GM12878 (cell line): ENCODE data around the gene INF2. TPM values are rescaled to one million over a fixed set of nuclear protein-coding genes. Genes with fewer than 3 reads are reported as not detected.

Experiments used
- ATAC-seq: fragments of 200-7000 bp; cut with Tn5 transposase; 3 replicates; pipeline ENCODE4 v1.9.1; 2020; ENCODE audit warnings: mild to moderate bottlenecking, moderate library complexity
- BruUV-seq: library from RNA; stranded (reverse); fragments of 400-500 nt; replicated peaks from 2 replicates; lab custom pipeline; 2021; lab: Mats Ljungman, UMichigan
- CTCF ChIA-PET: fragments of 300-600 bp; sonication (Branson Sonifier 250); formaldehyde crosslinking; extraction: SDS; loops from one replicate; lab custom pipeline; 2021; ENCODE audit warnings: inconsistent platforms; lab: Yijun Ruan, JAX
- POLR2A ChIA-PET: fragments of 350-600 bp; formaldehyde crosslinking; extraction: SDS; loops from one replicate; lab custom pipeline; 2021; ENCODE audit warnings: inconsistent platforms; lab: Charles Lee
- RAD21 ChIA-PET: fragments of 300-600 bp; sonication (Branson Sonifier 250); formaldehyde crosslinking; loops from one replicate; lab custom pipeline; 2023; ENCODE audit warnings: antibody characterized with exemption; ENCODE audit not compliant: unreplicated experiment; lab: Charles Lee
- SMC1A ChIA-PET: fragments of 300-600 bp; sonication (Branson Sonifier 250); formaldehyde crosslinking; loops from one replicate; lab custom pipeline; 2023; ENCODE audit not compliant: unreplicated experiment, uncharacterized antibody; lab: Charles Lee
- DNase-seq: peaks from one replicate; pipeline ENCODE4 v3.0.0-alpha.2; 2011; ENCODE audit warnings: low read depth, low spot score
- FAIRE-seq: peaks from 3 replicates; lab custom pipeline; 2011; peaks lifted over from hg19 to GRCh38; lab: Jason Lieb, UNC
- H2AFZ ChIP-seq: 2 replicates; pipeline ENCODE4 v1.6.0; 2011; ENCODE audit warnings: low read depth, low read length, control low read depth; ENCODE audit not compliant: control insufficient read depth
- H3K27ac ChIP-seq: 2 replicates; pipeline ENCODE4 v1.5.1; 2011; ENCODE audit warnings: control low read depth; ENCODE audit not compliant: control insufficient read depth, insufficient read depth
- H3K27me3 ChIP-seq, 2 experiments: replicated peaks in 1 of 2; 2 replicates each; pipeline versions ENCODE4 v1.6.0 to v1.6.1; 2011; ENCODE audit warnings: low read length in 1 of 2; ENCODE audit not compliant: control insufficient read depth in 2 of 2, insufficient read depth in 2 of 2
- H3K36me3 ChIP-seq, 2 experiments: 2 replicates each; pipeline ENCODE4 v1.5.1; 2011; ENCODE audit warnings: low read length in 1 of 2; ENCODE audit not compliant: control insufficient read depth in 2 of 2, insufficient read depth in 2 of 2
- H3K4me1 ChIP-seq: 2 replicates; pipeline ENCODE4 v1.6.1; 2011; ENCODE audit warnings: mild to moderate bottlenecking, low read length, moderate library complexity, mixed read lengths; ENCODE audit not compliant: control insufficient read depth, insufficient read depth
- H3K4me2 ChIP-seq: 2 replicates; pipeline ENCODE4 v1.6.0; 2011; ENCODE audit warnings: control low read depth; ENCODE audit not compliant: control insufficient read depth, insufficient read depth
- H3K4me3 ChIP-seq: fragments of 200-600 bp; sonication (generic); 2 replicates; pipeline ENCODE4 v1.5.1; 2016
- H3K79me2 ChIP-seq: 2 replicates; pipeline ENCODE4 v1.6.0; 2011; ENCODE audit warnings: low read length; ENCODE audit not compliant: control insufficient read depth, insufficient read depth
- H3K9ac ChIP-seq: 2 replicates; pipeline ENCODE4 v1.8.0; 2011; ENCODE audit warnings: low read length, control low read depth, mixed read lengths; ENCODE audit not compliant: control insufficient read depth, insufficient read depth
- H3K9me3 ChIP-seq: replicated peaks from 3 replicates; pipeline ENCODE4 v1.5.1; 2011; ENCODE audit warnings: mild to moderate bottlenecking, low read length; ENCODE audit not compliant: control insufficient read depth, insufficient read depth
- H4K20me1 ChIP-seq: 2 replicates; pipeline ENCODE4 v1.6.0; 2011; ENCODE audit not compliant: control insufficient read depth, insufficient read depth
- BHLHE40 ChIP-seq, 2 experiments: fragments of 450-650 bp in 1 of 2; IDR thresholded peaks; 2 replicates each; pipeline ENCODE4 v1.6.1; 2011 to 2017; ENCODE audit warnings: low read depth in 2 of 2, borderline replicate concordance in 1 of 2, improper control_type of control experiment in 1 of 2, low read length in 1 of 2, mild to moderate bottlenecking in 1 of 2
- CEBPB ChIP-seq, 2 experiments: fragments of 150-350 bp in 1 of 2; IDR thresholded peaks; 2 replicates each; pipeline ENCODE4 v1.6.1; 2012 to 2014; ENCODE audit warnings: low read depth in 2 of 2, low read length in 2 of 2, borderline replicate concordance in 1 of 2, inconsistent platforms in 1 of 2
- GABPA ChIP-seq: IDR thresholded peaks from 2 replicates; pipeline ENCODE4 v1.6.1; 2014; ENCODE audit warnings: antibody characterized with exemption, low read depth, mild to moderate bottlenecking, inconsistent platforms
- MEF2B ChIP-seq: fragments of 450-650 bp; IDR thresholded peaks from 2 replicates; pipeline ENCODE4 v1.6.1; 2018; ENCODE audit warnings: mild to moderate bottlenecking, moderate library complexity; ENCODE audit not compliant: partially characterized antibody, poor library complexity, severe bottlenecking
- SMC3 ChIP-seq: IDR thresholded peaks from 2 replicates; pipeline ENCODE4 v1.6.1; 2011; ENCODE audit warnings: low read length, improper control_type of control experiment, borderline replicate concordance
- STAT3 ChIP-seq: IDR thresholded peaks from 2 replicates; pipeline ENCODE4 v1.6.1; 2011; ENCODE audit warnings: low read depth, low read length, improper control_type of control experiment
- SUPT20H ChIP-seq: IDR thresholded peaks from 2 replicates; pipeline ENCODE4 v1.6.1; 2011; ENCODE audit warnings: low read depth, mild to moderate bottlenecking, low read length, moderate library complexity, borderline replicate concordance; ENCODE audit not compliant: control insufficient read depth
- ZNF384 ChIP-seq: IDR thresholded peaks from 2 replicates; pipeline ENCODE4 v1.6.1; 2012; ENCODE audit warnings: low read depth, mild to moderate bottlenecking, low read length, improper control_type of control experiment, borderline replicate concordance
- WGBS: methylation state at CpG from one replicate; pipeline ENCODE4 v1.1.6; 2016; ENCODE audit warnings: low lambda C conversion rate; ENCODE audit not compliant: insufficient replicate concordance, insufficient coverage; ENCODE audit errors: missing lambda C conversion rate; 5-methylcytosine and 5-hydroxymethylcytosine counted together
- in situ Hi-C: fragments of 300-500 bp; cut with MboI; formaldehyde crosslinking; loops from 9 replicates; pipeline ENCODE4 v1.14.3; 2018; ENCODE audit warnings: mixed read lengths
- intact Hi-C: fragments of 100-400 bp; cut with micrococcal nuclease; formaldehyde crosslinking; loops from one replicate; pipeline ENCODE4 v1.14.2; 2022; ENCODE audit not compliant: unreplicated experiment
- polyA plus RNA-seq, 11 experiments: library from polyadenylated mRNA; depleted of rRNA in 4 of 11; unstranded in 6 of 11; stranded (reverse) in 5 of 11; fragments of >200 nt; fragmentation: Nextera tagmentation in 4 of 11; fragmentation: Illumina TruSeq in 1 of 11; extraction: Ambion mirVana in 4 of 11; extraction: Trizol in 1 of 11; gene quantifications; 1 replicate in 1 of 11; 2 replicates in 10 of 11; pipeline versions ENCODE4 v1.2.1 to v1.2.3, GENCODE V29; 2011 to 2016; ENCODE audit warnings: inconsistent platforms in 2 of 11, missing spikeins in 2 of 11, low read depth in 1 of 11
- total RNA-seq, 4 experiments: library from RNA; depleted of rRNA in 3 of 4; stranded (reverse); fragments of >200 nt in 3 of 4; fragmentation: Illumina TruSeq in 1 of 4; extraction: Trizol in 1 of 4; gene quantifications; 2 replicates each; pipeline versions ENCODE4 v1.2.1 to v1.2.3, GENCODE V29; 2013 to 2021
- TF ChIP-seq, protein P1 (sequence below): fragments of 450-650 bp; IDR thresholded peaks from 2 replicates; pipeline ENCODE4 v1.6.1; 2016; ENCODE audit warnings: mild to moderate bottlenecking, moderate library complexity, borderline replicate concordance
- TF ChIP-seq, protein P2 (sequence below): fragments of 450-650 bp; formaldehyde crosslinking; IDR thresholded peaks from 2 replicates; pipeline ENCODE4 v1.5.0; 2022; ENCODE audit warnings: mild to moderate bottlenecking, missing genetic modification characterization
- TF ChIP-seq, protein P3 (sequence below): fragments of 450-650 bp; IDR thresholded peaks from 2 replicates; pipeline ENCODE4 v1.6.1; 2017; ENCODE audit warnings: low read depth, mild to moderate bottlenecking, moderate library complexity

INF2 gene
- total and polyA plus RNA-seq, 10 of the 15 experiments (the other 5 are each of a cell fraction or from before 2014, with no cell fraction given) = 0.72 to 43.2 (median 8.3) TPM

DNA sequence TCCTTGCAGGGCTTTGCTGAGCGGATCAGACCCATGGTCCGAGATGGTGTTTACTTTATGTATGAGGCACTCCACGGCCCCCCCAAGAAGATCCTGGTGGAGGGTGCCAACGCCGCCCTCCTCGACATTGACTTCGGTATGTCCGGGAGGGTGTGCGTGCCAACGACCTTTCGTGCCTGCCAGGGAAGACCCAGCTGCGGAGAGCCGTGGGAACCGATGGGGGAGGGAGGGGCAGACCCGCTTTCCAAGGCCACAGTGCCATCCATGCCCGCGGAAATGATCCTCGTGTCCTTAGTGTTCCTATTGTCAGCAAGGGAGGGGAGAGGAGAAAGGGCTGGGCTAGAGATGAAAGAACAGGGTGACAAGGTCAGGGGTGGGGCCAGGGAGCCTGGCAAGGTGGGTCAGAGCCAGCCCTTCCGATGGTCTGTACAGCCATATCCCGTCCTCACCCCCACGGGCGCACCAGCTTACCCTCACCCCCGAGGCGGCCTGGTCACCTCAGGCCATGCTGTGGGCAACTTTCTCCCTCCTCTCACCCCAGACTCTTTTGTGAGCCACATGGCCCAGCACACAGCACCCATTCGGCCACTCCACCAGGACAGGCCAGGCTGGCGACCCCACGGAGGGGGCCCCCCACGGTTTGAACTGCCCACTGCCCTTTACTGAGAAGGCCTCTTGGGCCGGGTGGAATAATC lies 51.8 kb downstream of the INF2 start (continued):
- TF ChIP-seq, protein P1, sequence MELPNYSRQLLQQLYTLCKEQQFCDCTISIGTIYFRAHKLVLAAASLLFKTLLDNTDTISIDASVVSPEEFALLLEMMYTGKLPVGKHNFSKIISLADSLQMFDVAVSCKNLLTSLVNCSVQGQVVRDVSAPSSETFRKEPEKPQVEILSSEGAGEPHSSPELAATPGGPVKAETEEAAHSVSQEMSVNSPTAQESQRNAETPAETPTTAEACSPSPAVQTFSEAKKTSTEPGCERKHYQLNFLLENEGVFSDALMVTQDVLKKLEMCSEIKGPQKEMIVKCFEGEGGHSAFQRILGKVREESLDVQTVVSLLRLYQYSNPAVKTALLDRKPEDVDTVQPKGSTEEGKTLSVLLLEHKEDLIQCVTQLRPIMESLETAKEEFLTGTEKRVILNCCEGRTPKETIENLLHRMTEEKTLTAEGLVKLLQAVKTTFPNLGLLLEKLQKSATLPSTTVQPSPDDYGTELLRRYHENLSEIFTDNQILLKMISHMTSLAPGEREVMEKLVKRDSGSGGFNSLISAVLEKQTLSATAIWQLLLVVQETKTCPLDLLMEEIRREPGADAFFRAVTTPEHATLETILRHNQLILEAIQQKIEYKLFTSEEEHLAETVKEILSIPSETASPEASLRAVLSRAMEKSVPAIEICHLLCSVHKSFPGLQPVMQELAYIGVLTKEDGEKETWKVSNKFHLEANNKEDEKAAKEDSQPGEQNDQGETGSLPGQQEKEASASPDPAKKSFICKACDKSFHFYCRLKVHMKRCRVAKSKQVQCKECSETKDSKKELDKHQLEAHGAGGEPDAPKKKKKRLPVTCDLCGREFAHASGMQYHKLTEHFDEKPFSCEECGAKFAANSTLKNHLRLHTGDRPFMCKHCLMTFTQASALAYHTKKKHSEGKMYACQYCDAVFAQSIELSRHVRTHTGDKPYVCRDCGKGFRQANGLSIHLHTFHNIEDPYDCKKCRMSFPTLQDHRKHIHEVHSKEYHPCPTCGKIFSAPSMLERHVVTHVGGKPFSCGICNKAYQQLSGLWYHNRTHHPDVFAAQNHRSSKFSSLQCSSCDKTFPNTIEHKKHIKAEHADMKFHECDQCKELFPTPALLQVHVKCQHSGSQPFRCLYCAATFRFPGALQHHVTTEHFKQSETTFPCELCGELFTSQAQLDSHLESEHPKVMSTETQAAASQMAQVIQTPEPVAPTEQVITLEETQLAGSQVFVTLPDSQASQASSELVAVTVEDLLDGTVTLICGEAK = no peak
- no peak for TF ChIP-seq GABPA
- TF ChIP-seq ZNF384 = no peak
- no peak for TF ChIP-seq CEBPB (IDR thresholded peaks at IDR 0.05; ENCODE audit: borderline replicate concordance in 1 of 2, low read depth in 2 of 2, low read length in 2 of 2)

DNA sequence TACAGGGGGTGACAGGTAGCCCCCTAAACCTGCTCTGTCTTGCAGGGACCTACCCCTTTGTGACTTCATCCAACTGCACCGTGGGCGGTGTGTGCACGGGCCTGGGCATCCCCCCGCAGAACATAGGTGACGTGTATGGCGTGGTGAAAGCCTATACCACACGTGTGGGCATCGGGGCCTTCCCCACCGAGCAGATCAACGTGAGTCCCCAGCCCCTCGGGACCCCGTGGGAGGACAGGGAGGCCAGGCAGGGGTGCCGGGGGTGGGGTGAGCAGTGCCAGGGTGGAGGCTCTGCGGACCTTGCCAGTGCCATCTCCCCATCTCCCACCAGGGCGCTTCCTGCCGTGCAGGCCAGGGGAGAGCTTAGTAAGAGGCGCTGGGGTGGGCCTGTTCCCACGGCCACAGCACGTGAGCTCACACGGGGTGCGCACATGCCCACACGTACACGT lies 52.4 kb downstream of the INF2 start:
- SMC1A ChIA-PET = no interaction called here
- RAD21 ChIA-PET = interaction anchor here (1.7 kb wide), 1 partner anchor 11 kb away, joined by 6 read pairs; the partner anchor contains the start of gene SIVA1
- FAIRE-seq = no peak
- H3K79me2 ChIP-seq = no peaks in the 10 kb centered on the region
- no peak overlapping the region for H3K4me2 ChIP-seq
- no peaks in the 10 kb centered on the region; a peak in 2 of 4 replicates for H3K27me3 ChIP-seq
- in situ Hi-C loops = no loop called here
- no peak overlapping the region for H3K27ac ChIP-seq
- intact Hi-C loops = no loop called here
- CTCF ChIA-PET = no interaction called here
- 8% methylated on average over 20 of the region's 23 CpGs for WGBS
- no peaks in the 10 kb centered on the region for H3K36me3 ChIP-seq
- POLR2A ChIA-PET = no interaction called here
- peaks cover 12% of the 10 kb centered on the region for H3K4me1 ChIP-seq
- DNase-seq = no peak
- H2AFZ ChIP-seq = no peak overlapping the region
- H3K9ac ChIP-seq = no peak overlapping the region
- BruUV-seq = no TSS peak
- no peaks in the 10 kb centered on the region for H3K9me3 ChIP-seq
- ATAC-seq = peak; percentile 61
- H4K20me1 ChIP-seq = no peaks in the 10 kb centered on the region
- H3K4me3 ChIP-seq = no peak overlapping the region
- TF ChIP-seq, protein P2, sequence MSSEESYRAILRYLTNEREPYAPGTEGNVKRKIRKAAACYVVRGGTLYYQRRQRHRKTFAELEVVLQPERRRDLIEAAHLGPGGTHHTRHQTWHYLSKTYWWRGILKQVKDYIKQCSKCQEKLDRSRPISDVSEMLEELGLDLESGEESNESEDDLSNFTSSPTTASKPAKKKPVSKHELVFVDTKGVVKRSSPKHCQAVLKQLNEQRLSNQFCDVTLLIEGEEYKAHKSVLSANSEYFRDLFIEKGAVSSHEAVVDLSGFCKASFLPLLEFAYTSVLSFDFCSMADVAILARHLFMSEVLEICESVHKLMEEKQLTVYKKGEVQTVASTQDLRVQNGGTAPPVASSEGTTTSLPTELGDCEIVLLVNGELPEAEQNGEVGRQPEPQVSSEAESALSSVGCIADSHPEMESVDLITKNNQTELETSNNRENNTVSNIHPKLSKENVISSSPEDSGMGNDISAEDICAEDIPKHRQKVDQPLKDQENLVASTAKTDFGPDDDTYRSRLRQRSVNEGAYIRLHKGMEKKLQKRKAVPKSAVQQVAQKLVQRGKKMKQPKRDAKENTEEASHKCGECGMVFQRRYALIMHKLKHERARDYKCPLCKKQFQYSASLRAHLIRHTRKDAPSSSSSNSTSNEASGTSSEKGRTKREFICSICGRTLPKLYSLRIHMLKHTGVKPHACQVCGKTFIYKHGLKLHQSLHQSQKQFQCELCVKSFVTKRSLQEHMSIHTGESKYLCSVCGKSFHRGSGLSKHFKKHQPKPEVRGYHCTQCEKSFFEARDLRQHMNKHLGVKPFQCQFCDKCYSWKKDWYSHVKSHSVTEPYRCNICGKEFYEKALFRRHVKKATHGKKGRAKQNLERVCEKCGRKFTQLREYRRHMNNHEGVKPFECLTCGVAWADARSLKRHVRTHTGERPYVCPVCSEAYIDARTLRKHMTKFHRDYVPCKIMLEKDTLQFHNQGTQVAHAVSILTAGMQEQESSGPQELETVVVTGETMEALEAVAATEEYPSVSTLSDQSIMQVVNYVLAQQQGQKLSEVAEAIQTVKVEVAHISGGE (CRISPR knock-in tag) = no peak
- TF ChIP-seq, protein P3, sequence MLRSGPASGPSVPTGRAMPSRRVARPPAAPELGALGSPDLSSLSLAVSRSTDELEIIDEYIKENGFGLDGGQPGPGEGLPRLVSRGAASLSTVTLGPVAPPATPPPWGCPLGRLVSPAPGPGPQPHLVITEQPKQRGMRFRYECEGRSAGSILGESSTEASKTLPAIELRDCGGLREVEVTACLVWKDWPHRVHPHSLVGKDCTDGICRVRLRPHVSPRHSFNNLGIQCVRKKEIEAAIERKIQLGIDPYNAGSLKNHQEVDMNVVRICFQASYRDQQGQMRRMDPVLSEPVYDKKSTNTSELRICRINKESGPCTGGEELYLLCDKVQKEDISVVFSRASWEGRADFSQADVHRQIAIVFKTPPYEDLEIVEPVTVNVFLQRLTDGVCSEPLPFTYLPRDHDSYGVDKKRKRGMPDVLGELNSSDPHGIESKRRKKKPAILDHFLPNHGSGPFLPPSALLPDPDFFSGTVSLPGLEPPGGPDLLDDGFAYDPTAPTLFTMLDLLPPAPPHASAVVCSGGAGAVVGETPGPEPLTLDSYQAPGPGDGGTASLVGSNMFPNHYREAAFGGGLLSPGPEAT = no peak
- peak; percentile 53 to 93; a peak in 3 of 4 replicates for TF ChIP-seq BHLHE40 (IDR thresholded peaks at IDR 0.05; ENCODE audit: borderline replicate concordance in 1 of 2, low read depth in 2 of 2, low read length in 1 of 2)
- no peak for TF ChIP-seq STAT3
- no peak for TF ChIP-seq SUPT20H
- TF ChIP-seq MEF2B = peak; percentile 50
- no peak for TF ChIP-seq SMC3
